Mesenchymal stem cell (in vitro differentiated cells and primary cell): ENCODE measurements around the gene ENDOU.
A peak's percentile ranks its signal among the peaks of the same experiment; 100 is the strongest.

Source experiments
- DNase-seq: peaks from one replicate; pipeline ENCODE4 v3.0.0-alpha.2; 2013
- H2AFZ ChIP-seq: one replicate; pipeline ENCODE4 v1.6.1; 2013; ENCODE audit warnings: low read depth, mild to moderate bottlenecking, control low read depth, inconsistent platforms, low read length, moderate library complexity
- H2AK5ac ChIP-seq: 2 replicates; pipeline ENCODE4 v1.6.1; 2013; ENCODE audit warnings: low read length, moderate library complexity, mild to moderate bottlenecking, inconsistent platforms; ENCODE audit not compliant: severe bottlenecking
- H2BK120ac ChIP-seq: one replicate; pipeline ENCODE4 v1.6.1; 2013; ENCODE audit warnings: low read depth, mild to moderate bottlenecking, inconsistent platforms, low read length, moderate library complexity
- H2BK12ac ChIP-seq, 2 experiments: one replicate each; pipeline ENCODE4 v1.6.1; 2013; ENCODE audit warnings: inconsistent platforms in 2 of 2, low read length in 2 of 2, mild to moderate bottlenecking in 2 of 2, moderate library complexity in 2 of 2, control low read depth in 1 of 2
- H2BK15ac ChIP-seq: one replicate; pipeline ENCODE4 v1.6.1; 2013; ENCODE audit warnings: mild to moderate bottlenecking, low read depth, inconsistent platforms; ENCODE audit not compliant: poor library complexity, severe bottlenecking
- H2BK5ac ChIP-seq: 2 replicates; pipeline ENCODE4 v1.6.1; 2013; ENCODE audit warnings: low read depth, mild to moderate bottlenecking, low read length, control low read depth, inconsistent platforms; ENCODE audit not compliant: poor library complexity, severe bottlenecking
- H3K14ac ChIP-seq, 2 experiments: one replicate each; pipeline ENCODE4 v1.6.1; 2013; ENCODE audit warnings: inconsistent platforms in 2 of 2, low read length in 2 of 2, control low read depth in 1 of 2, mild to moderate bottlenecking in 1 of 2, moderate library complexity in 1 of 2
- H3K18ac ChIP-seq, 2 experiments: one replicate each; pipeline ENCODE4 v1.6.1; 2013; ENCODE audit warnings: inconsistent platforms in 2 of 2, low read length in 2 of 2, control low read depth in 1 of 2, low read depth in 1 of 2, mild to moderate bottlenecking in 1 of 2
- H3K23ac ChIP-seq, 2 experiments: one replicate each; pipeline ENCODE4 v1.6.1; 2013; ENCODE audit warnings: inconsistent platforms in 2 of 2, low read length in 2 of 2, mild to moderate bottlenecking in 2 of 2, moderate library complexity in 2 of 2, control low read depth in 1 of 2
- H3K27ac ChIP-seq: 2 replicates; pipeline ENCODE4 v1.5.1; 2013; ENCODE audit warnings: mild to moderate bottlenecking, moderate library complexity, low read length, control low read depth, inconsistent platforms; ENCODE audit not compliant: poor library complexity, severe bottlenecking
- H3K27me3 ChIP-seq, 2 experiments: 2 replicates each; pipeline versions ENCODE4 v1.6.1 to v1.7.0; 2013; ENCODE audit warnings: low read length in 2 of 2, mild to moderate bottlenecking in 2 of 2, moderate library complexity in 2 of 2, control low read depth in 1 of 2, inconsistent platforms in 1 of 2; ENCODE audit not compliant: control insufficient read depth in 1 of 2, insufficient read depth in 1 of 2
- H3K36me3 ChIP-seq, 2 experiments: 2 replicates each; pipeline versions ENCODE4 v1.6.1 to v1.7.0; 2013; ENCODE audit warnings: low read length in 2 of 2, control low read depth in 1 of 2, inconsistent platforms in 1 of 2, low read depth in 1 of 2, mild to moderate bottlenecking in 1 of 2; ENCODE audit not compliant: insufficient read depth in 2 of 2, control insufficient read depth in 1 of 2
- H3K4ac ChIP-seq, 2 experiments: one replicate each; pipeline ENCODE4 v1.6.1; 2013; ENCODE audit warnings: inconsistent platforms in 2 of 2, low read length in 2 of 2, mild to moderate bottlenecking in 2 of 2, moderate library complexity in 2 of 2, control low read depth in 1 of 2, low read depth in 1 of 2
- H3K4me1 ChIP-seq: 2 replicates; pipeline ENCODE4 v1.6.1; 2013; ENCODE audit warnings: low read depth, low read length, control low read depth; ENCODE audit not compliant: control insufficient read depth, insufficient read depth
- H3K4me2 ChIP-seq: 2 replicates; pipeline ENCODE4 v1.6.1; 2013; ENCODE audit warnings: low read length, mild to moderate bottlenecking, inconsistent platforms; ENCODE audit not compliant: poor library complexity, severe bottlenecking
- H3K4me3 ChIP-seq, 2 experiments: 2 replicates each; pipeline versions ENCODE4 v1.5.1 to v1.7.0; 2013; ENCODE audit warnings: low read length in 2 of 2, mild to moderate bottlenecking in 2 of 2, control low read depth in 1 of 2, low read depth in 1 of 2; ENCODE audit not compliant: insufficient read depth in 1 of 2
- H3K79me1 ChIP-seq: replicated peaks from 2 replicates; pipeline ENCODE4 v1.6.1; 2013; ENCODE audit warnings: mild to moderate bottlenecking, control low read depth, low read length, inconsistent platforms; ENCODE audit not compliant: poor library complexity, severe bottlenecking
- H3K9ac ChIP-seq: 2 replicates; pipeline ENCODE4 v1.7.0; 2013; ENCODE audit warnings: mild to moderate bottlenecking, low read length, moderate library complexity
- H3K9me3 ChIP-seq: 2 replicates; pipeline ENCODE4 v1.7.0; 2013; ENCODE audit warnings: mild to moderate bottlenecking, low read length; ENCODE audit not compliant: control insufficient read depth
- H4K8ac ChIP-seq: one replicate; pipeline ENCODE4 v1.6.1; 2013; ENCODE audit warnings: inconsistent platforms, mild to moderate bottlenecking, low read length, moderate library complexity
- H4K91ac ChIP-seq: one replicate; pipeline ENCODE4 v1.6.1; 2013; ENCODE audit warnings: mild to moderate bottlenecking, low read length, inconsistent platforms
- WGBS: methylation state at CpG from one replicate; pipeline ENCODE4 v1.1.7; 2013; ENCODE audit warnings: mixed read lengths; 5-methylcytosine and 5-hydroxymethylcytosine counted together

ENDOU gene

DNA sequence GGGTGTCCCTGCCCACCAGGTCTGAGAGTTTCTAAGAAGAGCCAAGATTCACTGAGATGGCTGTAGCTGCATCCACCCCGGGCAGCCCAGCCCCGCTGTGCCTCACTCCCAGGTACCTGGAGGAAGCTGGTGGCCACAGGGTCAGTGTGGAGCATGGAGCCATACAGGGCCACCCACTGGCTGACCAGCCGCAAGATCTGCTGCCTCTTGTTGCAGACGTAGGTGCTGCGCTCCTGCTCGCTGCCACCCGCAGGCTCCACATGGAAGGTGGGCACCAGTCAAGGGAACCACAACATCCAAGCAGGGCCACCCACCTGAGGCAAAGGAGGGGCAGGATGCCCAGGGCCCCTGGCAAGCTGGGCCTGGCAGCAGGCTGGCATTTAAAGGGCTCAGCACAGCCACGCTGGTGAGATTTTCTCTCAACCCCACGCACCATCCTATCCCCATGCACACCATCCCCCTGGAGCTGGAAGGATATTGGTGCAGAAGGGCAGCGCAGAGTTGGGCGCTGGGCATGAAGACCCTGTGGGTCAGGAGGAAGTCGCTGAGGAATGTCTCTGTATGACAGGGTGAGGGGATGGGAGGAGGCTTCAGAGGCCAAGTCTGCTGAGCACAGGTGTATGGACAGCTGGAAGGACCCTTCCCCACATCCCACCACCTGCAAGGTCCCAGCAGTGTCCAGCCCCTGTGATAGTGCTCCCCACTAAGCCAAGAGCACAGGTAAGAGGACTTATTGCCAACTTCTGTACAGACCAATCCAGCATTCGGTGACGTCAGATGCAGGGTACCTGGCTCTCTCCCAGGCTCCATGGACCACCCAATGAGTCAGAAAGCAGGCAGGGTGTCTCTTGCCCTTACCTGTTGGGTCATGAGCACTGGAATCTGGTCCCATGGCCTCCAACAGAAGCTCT, 22.6 kb upstream of the ENDOU start:
- H3K4ac ChIP-seq, result no peak overlapping the region
- no peak for DNase-seq
- peak overlapping the region in 1 of 2 experiments; percentile 14 for H3K4me3 ChIP-seq
- H3K79me1 ChIP-seq, result peaks cover 9% of the 10 kb centered on the region
- no peak overlapping the region for H3K9ac ChIP-seq
- H2BK120ac ChIP-seq, result no peak overlapping the region
- H3K4me2 ChIP-seq, result no peak overlapping the region
- no peak overlapping the region for H3K18ac ChIP-seq
- no peak overlapping the region for H4K8ac ChIP-seq
- no peak overlapping the region for H3K23ac ChIP-seq
- no peak overlapping the region for H2BK5ac ChIP-seq
- no peak overlapping the region for H4K91ac ChIP-seq
- peaks cover 4 to 95% of the 10 kb centered on the region in 2 experiments for H3K36me3 ChIP-seq
- H2BK12ac ChIP-seq, result no peak overlapping the region
- no peaks in the 10 kb centered on the region for H3K9me3 ChIP-seq
- no peak overlapping the region for H3K27ac ChIP-seq
- WGBS, result 87% methylated on average over 12 of the region's 14 CpGs
- H3K14ac ChIP-seq, result no peak overlapping the region
- peaks cover 16% of the 10 kb centered on the region for H3K4me1 ChIP-seq
- no peak overlapping the region for H2AFZ ChIP-seq
- H2BK15ac ChIP-seq, result no peak overlapping the region
- H2AK5ac ChIP-seq, result no peak overlapping the region
- H3K27me3 ChIP-seq, result peaks cover 0 to 17% of the 10 kb centered on the region in 2 experiments

DNA sequence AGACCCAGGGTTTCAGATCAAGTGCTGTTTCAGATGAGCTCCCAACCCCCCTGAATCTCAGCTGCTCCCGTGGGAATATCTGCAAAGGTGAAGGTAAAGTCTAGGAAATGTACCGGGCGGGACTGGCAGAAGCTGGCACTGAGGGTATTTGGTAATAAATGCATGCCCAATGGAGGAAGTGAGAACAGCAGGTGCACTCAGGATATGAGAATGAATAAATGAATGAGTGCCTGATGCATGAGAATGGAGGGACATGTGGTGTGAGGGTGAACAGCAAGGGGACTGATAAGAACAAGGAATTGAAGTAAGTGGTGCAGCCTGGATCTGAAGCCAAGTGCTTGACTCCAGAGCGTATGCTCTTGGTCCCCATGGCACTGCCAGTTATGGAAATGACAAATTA, 21.8 kb upstream of the ENDOU start:
- no peak overlapping the region for H2AFZ ChIP-seq
- H3K18ac ChIP-seq, result no peak overlapping the region
- no peak overlapping the region for H4K91ac ChIP-seq
- no peak overlapping the region for H3K23ac ChIP-seq
- H3K36me3 ChIP-seq, result peaks cover 4 to 89% of the 10 kb centered on the region in 2 experiments
- H3K9me3 ChIP-seq, result no peaks in the 10 kb centered on the region
- H3K14ac ChIP-seq, result no peak overlapping the region
- H4K8ac ChIP-seq, result no peak overlapping the region
- peaks cover 6% of the 10 kb centered on the region for H3K79me1 ChIP-seq
- no peak overlapping the region for H2BK12ac ChIP-seq
- H2AK5ac ChIP-seq, result no peak overlapping the region
- no peak overlapping the region for H3K4ac ChIP-seq
- H2BK15ac ChIP-seq, result no peak overlapping the region
- H3K4me2 ChIP-seq, result no peak overlapping the region
- H2BK5ac ChIP-seq, result no peak overlapping the region
- peaks cover 0 to 17% of the 10 kb centered on the region in 2 experiments for H3K27me3 ChIP-seq
- no peak for DNase-seq
- H2BK120ac ChIP-seq, result no peak overlapping the region
- no peak overlapping the region for H3K9ac ChIP-seq
- H3K27ac ChIP-seq, result no peak overlapping the region
- peaks cover 12% of the 10 kb centered on the region for H3K4me1 ChIP-seq
- 93% methylated on average over 4 of the region's 4 CpGs for WGBS
- no peak overlapping the region for H3K4me3 ChIP-seq

DNA sequence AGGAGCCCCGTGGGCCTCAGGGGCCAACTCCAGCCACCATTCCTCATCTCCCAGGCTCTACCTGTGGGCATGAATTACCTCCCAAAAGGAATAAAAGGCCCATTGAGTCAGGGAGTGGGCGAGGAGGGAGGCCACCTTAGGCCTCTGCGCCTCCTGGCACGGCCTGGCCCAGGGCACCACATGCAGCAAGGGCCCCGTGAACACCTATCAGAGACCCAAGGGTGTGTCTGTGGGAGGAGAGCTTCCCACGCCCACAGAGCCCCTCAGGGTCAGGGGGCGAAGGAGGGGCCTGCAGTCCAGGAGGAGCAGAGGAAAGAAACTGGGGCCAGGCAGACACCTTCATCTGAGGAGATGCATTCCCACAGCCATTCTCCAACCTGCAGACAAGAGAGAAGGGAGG, 21.2 kb upstream of the ENDOU start:
- no peak overlapping the region for H4K8ac ChIP-seq
- no peak overlapping the region for H2BK120ac ChIP-seq
- H2AFZ ChIP-seq, result no peak overlapping the region
- H3K4me3 ChIP-seq, result no peak overlapping the region
- DNase-seq, result no peak
- H3K23ac ChIP-seq, result no peak overlapping the region
- H2BK12ac ChIP-seq, result no peak overlapping the region
- no peak overlapping the region for H3K27ac ChIP-seq
- peaks cover 9% of the 10 kb centered on the region for H3K4me1 ChIP-seq
- H3K79me1 ChIP-seq, result peaks cover 3% of the 10 kb centered on the region
- H2BK15ac ChIP-seq, result no peak overlapping the region
- H3K18ac ChIP-seq, result no peak overlapping the region
- H3K4ac ChIP-seq, result no peak overlapping the region
- peaks cover 0 to 17% of the 10 kb centered on the region in 2 experiments for H3K27me3 ChIP-seq
- H4K91ac ChIP-seq, result no peak overlapping the region
- H3K4me2 ChIP-seq, result no peak overlapping the region
- peaks cover 4 to 83% of the 10 kb centered on the region in 2 experiments for H3K36me3 ChIP-seq
- H3K9me3 ChIP-seq, result no peaks in the 10 kb centered on the region
- H2BK5ac ChIP-seq, result no peak overlapping the region
- H3K9ac ChIP-seq, result no peak overlapping the region
- H3K14ac ChIP-seq, result no peak overlapping the region
- H2AK5ac ChIP-seq, result no peak overlapping the region
- 89% methylated on average over 7 of the region's 7 CpGs for WGBS

GRCh38 chr12:47746073-47746472, 20.8 kb upstream of the ENDOU start:
- H3K14ac ChIP-seq, result no peak overlapping the region
- no peak overlapping the region for H2BK120ac ChIP-seq
- peaks cover 0 to 17% of the 10 kb centered on the region in 2 experiments for H3K27me3 ChIP-seq
- no peak overlapping the region for H3K23ac ChIP-seq
- H4K91ac ChIP-seq, result no peak overlapping the region
- H3K4me1 ChIP-seq, result peaks cover 10% of the 10 kb centered on the region
- H3K9ac ChIP-seq, result no peak overlapping the region
- H2BK12ac ChIP-seq, result no peak overlapping the region
- no peak overlapping the region for H3K4ac ChIP-seq
- no peak overlapping the region for H3K4me3 ChIP-seq
- no peak overlapping the region for H2AK5ac ChIP-seq
- no peak for DNase-seq
- H3K9me3 ChIP-seq, result no peaks in the 10 kb centered on the region
- H3K79me1 ChIP-seq, result peaks cover 2% of the 10 kb centered on the region
- H2AFZ ChIP-seq, result no peak overlapping the region
- H2BK5ac ChIP-seq, result no peak overlapping the region
- 66% methylated on average over 2 of the region's 5 CpGs for WGBS
- H3K4me2 ChIP-seq, result no peak overlapping the region
- H2BK15ac ChIP-seq, result no peak overlapping the region
- no peak overlapping the region for H4K8ac ChIP-seq
- H3K18ac ChIP-seq, result no peak overlapping the region
- no peak overlapping the region for H3K27ac ChIP-seq
- peaks cover 4 to 78% of the 10 kb centered on the region in 2 experiments for H3K36me3 ChIP-seq
